ENCODE data around the gene CYTL1.

The CYTL1 gene

DNA sequence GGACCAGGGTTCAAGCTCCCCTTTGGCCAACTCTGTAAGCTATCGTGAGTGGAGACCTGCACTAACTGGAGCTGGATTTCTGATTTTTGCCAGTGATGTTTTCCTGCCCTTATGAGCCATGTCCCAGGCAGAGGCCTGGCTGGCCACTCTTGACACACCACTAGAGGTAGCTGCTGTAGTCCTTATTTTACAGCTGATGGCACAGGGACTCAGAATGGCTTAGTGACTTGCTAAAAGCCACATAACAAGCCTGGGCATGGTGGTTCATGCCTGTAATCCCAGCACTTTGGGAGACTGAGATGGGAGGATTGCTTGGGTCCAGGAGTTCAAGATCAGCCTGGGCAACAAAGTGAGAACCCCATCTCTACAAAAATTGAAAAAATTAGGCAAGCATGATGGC, 33.4 kb downstream of the CYTL1 start:
- H2AFZ ChIP-seq (ENCODE audit: low read depth, low read length) = no peak overlapping the region
- H3K27me3 ChIP-seq (ENCODE audit: low read depth, low read length) = 0 out of 2 replicates have a peak, but pooled peaks cover 5% of the 10 kb centered on the region
- H3K4me2 ChIP-seq (ENCODE audit: low read length) = no peak overlapping the region
- no peak for TF ChIP-seq EZH2phosphoT487 (IDR thresholded peaks at IDR 0.05; ENCODE audit: low read depth)
- TF ChIP-seq, protein P1, sequence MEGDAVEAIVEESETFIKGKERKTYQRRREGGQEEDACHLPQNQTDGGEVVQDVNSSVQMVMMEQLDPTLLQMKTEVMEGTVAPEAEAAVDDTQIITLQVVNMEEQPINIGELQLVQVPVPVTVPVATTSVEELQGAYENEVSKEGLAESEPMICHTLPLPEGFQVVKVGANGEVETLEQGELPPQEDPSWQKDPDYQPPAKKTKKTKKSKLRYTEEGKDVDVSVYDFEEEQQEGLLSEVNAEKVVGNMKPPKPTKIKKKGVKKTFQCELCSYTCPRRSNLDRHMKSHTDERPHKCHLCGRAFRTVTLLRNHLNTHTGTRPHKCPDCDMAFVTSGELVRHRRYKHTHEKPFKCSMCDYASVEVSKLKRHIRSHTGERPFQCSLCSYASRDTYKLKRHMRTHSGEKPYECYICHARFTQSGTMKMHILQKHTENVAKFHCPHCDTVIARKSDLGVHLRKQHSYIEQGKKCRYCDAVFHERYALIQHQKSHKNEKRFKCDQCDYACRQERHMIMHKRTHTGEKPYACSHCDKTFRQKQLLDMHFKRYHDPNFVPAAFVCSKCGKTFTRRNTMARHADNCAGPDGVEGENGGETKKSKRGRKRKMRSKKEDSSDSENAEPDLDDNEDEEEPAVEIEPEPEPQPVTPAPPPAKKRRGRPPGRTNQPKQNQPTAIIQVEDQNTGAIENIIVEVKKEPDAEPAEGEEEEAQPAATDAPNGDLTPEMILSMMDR (IDR thresholded peaks at IDR 0.05; ENCODE audit: low read depth, low read length) = no peak
- H3K9ac ChIP-seq (ENCODE audit: low read length) = no peak overlapping the region
- H3K4me1 ChIP-seq (ENCODE audit: low read length) = no peaks in the 10 kb centered on the region
- H4K20me1 ChIP-seq (ENCODE audit: insufficient read depth, low read length) = no peaks in the 10 kb centered on the region
- no peak overlapping the region for H3K4me3 ChIP-seq (ENCODE audit: low read length)
- no peak overlapping the region for H3K27ac ChIP-seq (ENCODE audit: low read length)
- no peaks in the 10 kb centered on the region for H3K9me3 ChIP-seq (ENCODE audit: insufficient read depth, low read length)
- H3K79me2 ChIP-seq (ENCODE audit: low read length) = no peaks in the 10 kb centered on the region
- no peaks in the 10 kb centered on the region for H3K36me3 ChIP-seq (replicated peaks; ENCODE audit: low read depth, low read length)

DNA sequence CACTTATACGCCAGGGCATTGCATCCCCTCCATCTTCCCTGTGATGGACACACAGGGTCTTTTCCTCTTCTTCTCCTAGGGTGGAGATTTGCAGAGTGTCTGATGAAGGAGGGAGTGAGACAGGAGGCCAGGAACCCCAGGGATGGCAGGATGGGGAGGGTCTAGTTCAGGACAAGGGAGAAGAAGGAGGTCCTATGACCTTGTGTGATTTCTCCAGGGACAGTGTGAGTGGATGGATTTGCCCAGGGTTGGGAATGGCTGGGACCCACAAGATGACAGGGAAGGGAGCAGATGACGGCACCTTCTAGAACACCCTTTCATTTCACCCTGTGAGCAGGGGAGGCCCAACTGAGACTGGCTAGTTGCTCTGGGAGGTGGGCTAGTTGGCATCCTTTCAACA, 34.2 kb downstream of the CYTL1 start:
- H3K36me3 ChIP-seq (replicated peaks; ENCODE audit: low read depth, low read length) = no peaks in the 10 kb centered on the region
- no peak overlapping the region for H2AFZ ChIP-seq (ENCODE audit: low read depth, low read length)
- H3K9ac ChIP-seq (ENCODE audit: low read length) = no peak overlapping the region
- H3K4me1 ChIP-seq (ENCODE audit: low read length) = no peaks in the 10 kb centered on the region
- no peaks in the 10 kb centered on the region for H3K9me3 ChIP-seq (ENCODE audit: insufficient read depth, low read length)
- no peaks in the 10 kb centered on the region for H4K20me1 ChIP-seq (ENCODE audit: insufficient read depth, low read length)
- no peaks in the 10 kb centered on the region for H3K79me2 ChIP-seq (ENCODE audit: low read length)
- no peak overlapping the region for H3K27ac ChIP-seq (ENCODE audit: low read length)
- H3K27me3 ChIP-seq (ENCODE audit: low read depth, low read length) = 0 out of 2 replicates have a peak, but pooled peaks cover 5% of the 10 kb centered on the region
- H3K4me2 ChIP-seq (ENCODE audit: low read length) = no peak overlapping the region
- TF ChIP-seq, protein P1 (IDR thresholded peaks at IDR 0.05; ENCODE audit: low read depth, low read length) = no peak
- TF ChIP-seq EZH2phosphoT487 (IDR thresholded peaks at IDR 0.05; ENCODE audit: low read depth) = no peak
- H3K4me3 ChIP-seq (ENCODE audit: low read length) = no peak overlapping the region

DNA sequence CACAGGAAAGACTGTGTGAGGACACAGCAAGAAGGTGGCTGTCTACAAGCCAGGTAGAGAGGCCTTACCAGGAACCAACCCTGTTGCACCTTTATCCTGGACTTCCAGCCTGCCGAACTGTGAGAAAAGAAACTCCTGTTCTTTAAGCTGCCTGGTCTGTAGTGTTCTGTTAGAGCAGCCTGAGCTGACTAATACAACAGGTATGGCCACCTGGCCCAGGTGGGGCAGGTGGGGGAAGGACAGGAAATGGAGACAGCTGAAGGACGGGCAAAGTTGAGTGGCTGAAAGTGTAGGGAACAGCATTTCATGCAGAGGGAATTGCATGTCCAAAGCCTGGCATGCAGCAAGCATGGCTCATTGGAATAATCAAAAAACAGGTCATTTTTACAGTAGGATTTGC, 35.1 kb downstream of the CYTL1 start:
- Histone ChIP-seq H3K27ac (ENCODE audit: low read length) (no peak overlapping the region), H4K20me1 (ENCODE audit: insufficient read depth, low read length) (no peaks in the 10 kb centered on the region)

DNA sequence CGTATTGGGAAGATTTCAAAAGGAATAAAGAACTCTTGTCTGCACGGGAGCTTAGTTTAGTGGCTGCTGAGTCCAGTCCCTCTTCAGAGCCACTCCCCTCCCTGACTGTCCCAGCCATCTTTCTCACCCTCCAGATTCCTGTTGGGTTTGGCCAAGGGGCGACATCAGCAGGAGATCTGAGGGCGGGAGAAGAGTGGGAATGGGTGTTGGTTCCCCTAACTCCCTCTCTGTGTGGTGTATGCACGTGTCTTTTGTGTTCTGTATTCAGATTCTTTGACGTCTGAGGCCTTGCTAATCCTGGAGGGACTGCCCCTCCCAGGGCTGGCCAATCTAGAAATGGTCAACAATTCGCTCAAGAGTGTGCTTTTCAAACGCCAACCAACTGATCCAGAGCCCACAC, 37.4 kb downstream of the CYTL1 start:
- no peak overlapping the region for H2AFZ ChIP-seq (ENCODE audit: low read depth, low read length)
- no peaks in the 10 kb centered on the region for H3K4me1 ChIP-seq (ENCODE audit: low read length)
- TF ChIP-seq, protein P1 (IDR thresholded peaks at IDR 0.05; ENCODE audit: low read depth, low read length) = no peak
- TF ChIP-seq EZH2phosphoT487 (IDR thresholded peaks at IDR 0.05; ENCODE audit: low read depth) = no peak
- H4K20me1 ChIP-seq (ENCODE audit: insufficient read depth, low read length) = no peaks in the 10 kb centered on the region
- H3K9me3 ChIP-seq (ENCODE audit: insufficient read depth, low read length) = no peaks in the 10 kb centered on the region
- no peaks in the 10 kb centered on the region for H3K36me3 ChIP-seq (replicated peaks; ENCODE audit: low read depth, low read length)
- H3K4me2 ChIP-seq (ENCODE audit: low read length) = no peak overlapping the region
- H3K9ac ChIP-seq (ENCODE audit: low read length) = no peak overlapping the region
- H3K27ac ChIP-seq (ENCODE audit: low read length) = no peak overlapping the region
- no peaks in the 10 kb centered on the region for H3K79me2 ChIP-seq (ENCODE audit: low read length)
- no peak overlapping the region for H3K4me3 ChIP-seq (ENCODE audit: low read length)
- H3K27me3 ChIP-seq (ENCODE audit: low read depth, low read length) = 0 out of 2 replicates have a peak, but pooled peaks cover 5% of the 10 kb centered on the region

More for the DNA sequence above, 35.1 kb downstream of the CYTL1 start:
- no peak overlapping the region for H3K4me3 ChIP-seq (ENCODE audit: low read length)
- no peaks in the 10 kb centered on the region for H3K79me2 ChIP-seq (ENCODE audit: low read length)
- no peaks in the 10 kb centered on the region for H3K36me3 ChIP-seq (replicated peaks; ENCODE audit: low read depth, low read length)
- no peaks in the 10 kb centered on the region for H3K9me3 ChIP-seq (ENCODE audit: insufficient read depth, low read length)
- 0 out of 2 replicates have a peak, but pooled peaks cover 5% of the 10 kb centered on the region for H3K27me3 ChIP-seq (ENCODE audit: low read depth, low read length)
- H2AFZ ChIP-seq (ENCODE audit: low read depth, low read length) = no peak overlapping the region
- H3K4me2 ChIP-seq (ENCODE audit: low read length) = no peak overlapping the region
- H3K9ac ChIP-seq (ENCODE audit: low read length) = no peak overlapping the region
- H3K4me1 ChIP-seq (ENCODE audit: low read length) = no peaks in the 10 kb centered on the region
- TF ChIP-seq, protein P1 (IDR thresholded peaks at IDR 0.05; ENCODE audit: low read depth, low read length) = no peak
- TF ChIP-seq EZH2phosphoT487 (IDR thresholded peaks at IDR 0.05; ENCODE audit: low read depth) = no peak

All from OCI-LY3 (cell line).